Stimulated activated memory B cell treated with anti-CD40 and anti-IgM and Interleukin-4, amounts not matched to agents 10 μg/mL and 1 μg/mL and 100 μg/mL, for 72 hours (primary cell): ENCODE results near the gene KCTD8.
"Not testable (repeated sequence)": the region's sequence is repeated elsewhere in the genome, so short reads cannot be mapped to it uniquely, and the experiment has no call there.

Source experiments
- ATAC-seq: fragments of 150-1000 bp; cut with Tn5 transposase; 2 replicates; pipeline ENCODE4 v1.10.0; 2021
- H3K27ac Mint-ChIP-seq: one replicate; pipeline ENCODE4 v1.8.0; 2022; ENCODE audit warnings: mild to moderate bottlenecking, mixed read lengths
- H3K27me3 Mint-ChIP-seq: one replicate; pipeline ENCODE4 v1.8.0; 2022; ENCODE audit warnings: mixed read lengths
- H3K36me3 Mint-ChIP-seq: one replicate; pipeline ENCODE4 v1.8.0; 2022; ENCODE audit warnings: mixed read lengths
- H3K4me1 Mint-ChIP-seq: one replicate; pipeline ENCODE4 v1.8.0; 2022; ENCODE audit warnings: mixed read lengths
- H3K4me3 Mint-ChIP-seq: one replicate; pipeline ENCODE4 v1.8.0; 2022; ENCODE audit warnings: mild to moderate bottlenecking, moderate library complexity, mixed read lengths
- H3K9me3 Mint-ChIP-seq: one replicate; pipeline ENCODE4 v1.8.0; 2022; ENCODE audit warnings: mixed read lengths

Gene KCTD8

GRCh38 chr4:44235897-44236296 is 212.7 kb downstream of the KCTD8 start:
- no peak overlapping the region for H3K4me3 Mint-ChIP-seq
- no peak for ATAC-seq
- H3K27me3 Mint-ChIP-seq: no peaks in the 10 kb centered on the region
- no peak overlapping the region for H3K27ac Mint-ChIP-seq
- H3K36me3 Mint-ChIP-seq: no peaks in the 10 kb centered on the region
- no peaks in the 10 kb centered on the region for H3K4me1 Mint-ChIP-seq
- H3K9me3 Mint-ChIP-seq: peaks cover 8% of the 10 kb centered on the region

- H3K36me3 Mint-ChIP-seq: no peaks in the 10 kb centered on the region
- H3K9me3 Mint-ChIP-seq: no peaks in the 10 kb centered on the region
- H3K27ac Mint-ChIP-seq: no peak overlapping the region
- no peaks in the 10 kb centered on the region for H3K27me3 Mint-ChIP-seq
- no peak overlapping the region for H3K4me3 Mint-ChIP-seq
- H3K4me1 Mint-ChIP-seq: no peaks in the 10 kb centered on the region
- ATAC-seq: no peak
These were observed 216.3 kb downstream of the KCTD8 start for GRCh38 chr4:44232262-44232661.

GRCh38 chr4:44231006-44231405 is 217.6 kb downstream of the KCTD8 start:
- peaks cover 2% of the 10 kb centered on the region for H3K9me3 Mint-ChIP-seq
- no peak overlapping the region for H3K4me3 Mint-ChIP-seq
- H3K27ac Mint-ChIP-seq: no peak overlapping the region
- no peaks in the 10 kb centered on the region for H3K36me3 Mint-ChIP-seq
- H3K4me1 Mint-ChIP-seq: no peaks in the 10 kb centered on the region
- no peak for ATAC-seq
- H3K27me3 Mint-ChIP-seq: no peaks in the 10 kb centered on the region

GRCh38 chr4:44228326-44228725 is 220.3 kb downstream of the KCTD8 start:
- no peak for ATAC-seq
- Mint-ChIP-seq H3K9me3 (peaks cover 3% of the 10 kb centered on the region), H3K36me3 (no peaks in the 10 kb centered on the region), H3K4me1 (no peaks in the 10 kb centered on the region), H3K4me3 (no peak overlapping the region), H3K27ac (no peak overlapping the region), H3K27me3 (no peaks in the 10 kb centered on the region)

GRCh38 chr4:44221407-44221806 is 227.2 kb downstream of the KCTD8 start:
- Mint-ChIP-seq H3K36me3 (no peaks in the 10 kb centered on the region), H3K4me1 (no peaks in the 10 kb centered on the region), H3K27me3 (no peaks in the 10 kb centered on the region), H3K4me3 (no peak overlapping the region), H3K27ac (no peak overlapping the region), H3K9me3 (peaks cover 3% of the 10 kb centered on the region)
- no peak for ATAC-seq

GRCh38 chr4:44210750-44211149 is 237.9 kb downstream of the KCTD8 start:
- Mint-ChIP-seq H3K4me1 (no peaks in the 10 kb centered on the region), H3K9me3 (no peaks in the 10 kb centered on the region), H3K4me3 (no peak overlapping the region), H3K27me3 (no peaks in the 10 kb centered on the region), H3K36me3 (no peaks in the 10 kb centered on the region), H3K27ac (no peak overlapping the region)
- no peak for ATAC-seq

- Mint-ChIP-seq H3K4me1 (no peaks in the 10 kb centered on the region), H3K4me3 (no peak overlapping the region), H3K36me3 (no peaks in the 10 kb centered on the region), H3K27ac (no peak overlapping the region), H3K27me3 (no peaks in the 10 kb centered on the region), H3K9me3 (peaks cover 10% of the 10 kb centered on the region)
- ATAC-seq: no peak
These were observed 251.8 kb downstream of the KCTD8 start for GRCh38 chr4:44196796-44197195.

- Mint-ChIP-seq H3K4me1 (no peaks in the 10 kb centered on the region), H3K27me3 (no peaks in the 10 kb centered on the region), H3K4me3 (no peak overlapping the region), H3K9me3 (peaks cover 12% of the 10 kb centered on the region), H3K27ac (no peak overlapping the region), H3K36me3 (no peaks in the 10 kb centered on the region)
- no peak for ATAC-seq
These were observed 254.2 kb downstream of the KCTD8 start for GRCh38 chr4:44194365-44194764.

GRCh38 chr4:44186850-44187246 is 261.8 kb downstream of the KCTD8 start:
- peaks cover 6% of the 10 kb centered on the region for H3K9me3 Mint-ChIP-seq
- no peaks in the 10 kb centered on the region for H3K27me3 Mint-ChIP-seq
- ATAC-seq: no peak
- H3K4me1 Mint-ChIP-seq: no peaks in the 10 kb centered on the region
- H3K4me3 Mint-ChIP-seq: no peak overlapping the region
- H3K27ac Mint-ChIP-seq: no peak overlapping the region
- no peaks in the 10 kb centered on the region for H3K36me3 Mint-ChIP-seq

- Mint-ChIP-seq H3K36me3 (no peaks in the 10 kb centered on the region), H3K27ac (no peak overlapping the region), H3K9me3 (peaks cover 3% of the 10 kb centered on the region), H3K4me3 (no peak overlapping the region), H3K27me3 (no peaks in the 10 kb centered on the region), H3K4me1 (no peaks in the 10 kb centered on the region)
- ATAC-seq: no peak
These were observed 262.3 kb downstream of the KCTD8 start for GRCh38 chr4:44186096-44186849.

GRCh38 chr4:44181491-44182349 is 266.9 kb downstream of the KCTD8 start:
- not testable (repeated sequence) for H3K4me1 Mint-ChIP-seq, H3K4me3 Mint-ChIP-seq, H3K9me3 Mint-ChIP-seq, H3K27me3 Mint-ChIP-seq, ATAC-seq, H3K27ac Mint-ChIP-seq, H3K36me3 Mint-ChIP-seq

- H3K27me3 Mint-ChIP-seq, H3K36me3 Mint-ChIP-seq, H3K27ac Mint-ChIP-seq, ATAC-seq, H3K4me3 Mint-ChIP-seq, H3K9me3 Mint-ChIP-seq, H3K4me1 Mint-ChIP-seq: not testable (repeated sequence)
These were observed 280.8 kb downstream of the KCTD8 start for GRCh38 chr4:44167766-44168165.

- no peak overlapping the region for H3K27ac Mint-ChIP-seq
- no peaks in the 10 kb centered on the region for H3K27me3 Mint-ChIP-seq
- H3K36me3 Mint-ChIP-seq: no peaks in the 10 kb centered on the region
- no peak for ATAC-seq
- H3K9me3 Mint-ChIP-seq: peaks cover 4% of the 10 kb centered on the region
- no peak overlapping the region for H3K4me3 Mint-ChIP-seq
- no peaks in the 10 kb centered on the region for H3K4me1 Mint-ChIP-seq
These were observed 282.7 kb downstream of the KCTD8 start for GRCh38 chr4:44165938-44166337.

GRCh38 chr4:44162538-44163270 is 285.9 kb downstream of the KCTD8 start:
- Mint-ChIP-seq H3K4me3 (no peak overlapping the region), H3K27me3 (no peaks in the 10 kb centered on the region), H3K36me3 (no peaks in the 10 kb centered on the region), H3K27ac (no peak overlapping the region), H3K9me3 (peaks cover 2% of the 10 kb centered on the region), H3K4me1 (no peaks in the 10 kb centered on the region)
- ATAC-seq: no peak

GRCh38 chr4:44161756-44162155 is 286.9 kb downstream of the KCTD8 start:
- Mint-ChIP-seq H3K9me3 (no peaks in the 10 kb centered on the region), H3K36me3 (no peaks in the 10 kb centered on the region), H3K4me3 (no peak overlapping the region), H3K27me3 (no peaks in the 10 kb centered on the region), H3K4me1 (no peaks in the 10 kb centered on the region), H3K27ac (no peak overlapping the region)
- ATAC-seq: no peak
